Activated CD8-positive, alpha-beta memory T cell treated with anti-CD3 and anti-CD28 coated beads for 48 hours (primary cell): ENCODE results near the gene GNAO1.

Experiments
- DNase-seq, 3 experiments: peaks; one replicate each; pipeline ENCODE4 v3.0.0-alpha.2; 2020; ENCODE audit warnings: low read depth in 2 of 3, low spot score in 2 of 3

GNAO1 gene

DNA sequence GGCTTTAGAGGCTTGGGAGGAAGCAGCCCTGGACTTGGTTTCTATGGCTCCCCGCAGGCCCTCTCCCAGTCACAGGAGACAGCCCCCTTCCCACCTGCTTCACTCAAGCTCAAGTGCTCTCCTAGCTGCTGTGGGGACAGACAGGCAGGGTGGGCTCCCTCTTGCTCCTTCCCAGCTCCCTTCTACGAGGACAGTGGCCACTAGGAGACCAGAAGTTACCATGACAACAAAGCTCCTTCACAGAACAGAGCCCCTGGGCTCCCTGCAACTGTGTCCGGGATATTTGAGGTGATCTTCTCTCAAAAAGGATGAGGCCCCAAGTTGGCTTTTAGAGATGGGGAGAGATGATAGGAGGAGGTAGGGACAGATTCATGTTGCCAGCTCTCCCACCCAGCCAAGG, 117.7 kb downstream of the GNAO1 start:
- no peak for DNase-seq

- no peak for DNase-seq
These were observed 119.4 kb downstream of the GNAO1 start for GRCh38 chr16:56310690-56311089.

DNA sequence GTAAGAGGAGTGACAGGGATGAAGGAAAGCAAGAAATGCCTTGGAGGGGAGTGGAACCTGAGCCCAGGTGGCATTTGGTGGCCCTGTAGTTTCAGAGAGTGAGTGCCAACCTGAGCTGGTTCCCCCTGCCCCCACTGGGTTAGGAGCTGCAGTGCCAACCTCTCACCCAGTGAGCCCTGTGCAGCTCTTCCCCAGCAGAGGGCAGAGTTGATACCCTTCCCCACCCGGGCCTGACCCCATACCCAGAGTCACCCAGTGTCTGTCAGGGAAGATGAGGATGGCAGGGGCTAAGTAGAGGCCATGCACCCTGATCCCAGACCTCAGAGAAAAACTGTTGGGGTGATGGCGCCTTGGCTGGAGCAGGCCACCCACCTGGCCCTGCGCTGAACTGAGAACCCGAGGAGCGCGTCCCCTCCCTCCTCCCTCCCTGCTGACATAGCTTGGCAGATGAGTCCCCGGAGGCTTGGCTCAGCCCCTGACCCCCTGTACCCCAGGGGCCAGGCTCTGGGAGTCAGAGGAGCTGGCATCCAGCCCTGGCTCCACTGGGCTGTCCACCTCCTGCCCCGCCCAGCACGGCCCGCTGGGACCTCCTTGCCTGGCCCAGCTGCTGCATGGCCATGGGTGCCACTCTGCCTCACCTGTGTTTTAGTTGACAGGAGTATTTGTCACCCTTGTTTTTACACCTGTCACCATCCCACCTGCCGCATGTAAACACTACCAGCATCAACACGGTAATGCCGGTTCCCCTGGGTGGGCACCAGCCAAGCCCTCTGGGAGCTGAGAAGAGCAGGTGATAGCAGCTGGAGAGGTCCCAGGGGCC, 120.1 kb downstream of the GNAO1 start:
- no peak for DNase-seq

DNA sequence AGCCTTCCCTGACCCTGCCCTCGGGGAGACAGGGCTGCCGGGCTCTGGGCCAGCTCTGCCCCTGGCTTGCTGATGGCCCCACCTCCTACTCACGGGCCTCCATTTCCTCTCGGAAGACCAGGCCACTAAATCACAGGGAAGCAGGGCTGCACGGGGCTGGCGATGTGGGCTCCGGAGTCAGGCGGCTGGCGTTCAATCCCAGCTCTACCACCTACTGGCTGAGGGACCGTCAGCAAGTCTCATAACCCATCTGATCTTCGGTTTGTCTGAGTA, 120.7 kb downstream of the GNAO1 start:
- DNase-seq, result no peak

DNA sequence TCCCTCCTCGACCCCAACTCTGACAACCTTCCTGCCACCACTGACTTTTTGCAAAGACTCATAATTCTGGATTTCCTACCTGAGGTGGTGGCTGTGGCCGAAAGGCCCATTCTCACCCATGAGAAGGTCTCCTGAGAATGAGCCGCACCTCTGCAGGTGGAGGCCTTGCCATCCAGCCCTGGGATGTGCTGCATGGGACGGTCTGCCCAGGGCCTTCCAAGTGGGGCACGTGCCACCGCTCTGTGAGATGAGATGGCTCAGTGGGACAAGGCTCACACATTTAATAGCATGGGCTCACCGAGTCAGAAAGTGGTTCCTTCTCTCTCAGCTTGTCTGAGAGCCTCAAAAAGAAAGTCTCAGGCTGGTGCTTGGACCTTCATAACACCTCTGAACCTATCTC, 121.3 kb downstream of the GNAO1 start:
- DNase-seq, result no peak

DNA sequence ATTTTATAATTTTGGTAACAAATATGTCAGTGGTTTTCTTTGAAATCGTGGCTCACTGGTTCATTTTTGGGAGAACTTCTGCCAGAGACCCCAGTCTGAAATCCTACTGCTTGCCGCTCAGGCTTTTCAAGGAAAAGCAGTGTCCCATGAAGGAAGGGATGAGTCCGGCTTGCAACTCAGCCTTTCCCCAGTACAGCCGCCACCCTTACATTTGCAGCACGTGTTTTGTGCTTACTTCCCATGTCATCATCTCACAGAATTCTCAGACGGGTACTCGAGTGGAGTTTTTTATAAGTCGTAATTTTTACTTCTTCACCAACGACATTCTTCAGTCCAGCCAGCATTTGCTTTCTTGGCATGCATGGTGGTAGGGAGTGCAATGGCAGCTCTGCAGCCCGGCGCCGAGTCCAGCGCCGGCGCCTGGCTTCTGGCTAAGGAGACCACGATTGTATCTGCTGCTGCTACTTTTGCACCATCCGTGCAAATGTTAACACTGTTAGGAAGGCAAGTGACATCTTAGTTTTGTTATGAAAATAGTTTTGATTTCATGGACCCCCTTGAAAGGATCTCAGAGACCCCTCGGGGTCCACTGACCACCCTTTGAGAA, 123.1 kb downstream of the GNAO1 start:
- DNase-seq, result no peak

DNA sequence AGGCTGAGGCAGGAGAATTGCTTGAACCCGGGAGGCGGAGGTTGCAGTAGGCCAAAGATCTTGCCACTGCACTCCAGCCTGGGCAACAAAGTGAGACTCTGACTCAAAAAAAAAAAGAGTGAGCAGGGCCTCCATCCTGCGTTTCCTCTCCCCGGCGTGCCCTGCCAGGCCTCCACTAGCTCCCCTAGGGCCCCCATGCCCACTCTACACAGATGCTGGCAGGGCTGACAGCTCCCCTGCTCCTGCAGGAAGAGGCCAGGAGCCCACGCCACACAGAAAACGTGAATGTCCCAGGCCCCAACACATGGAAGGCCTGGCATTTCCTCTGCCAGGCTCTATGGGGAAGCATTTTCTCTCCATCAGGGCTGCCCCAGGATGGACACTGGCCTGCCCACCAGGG, 124.7 kb downstream of the GNAO1 start:
- no peak for DNase-seq

GRCh38 chr16:56316545-56316944, 125.3 kb downstream of the GNAO1 start:
- no peak for DNase-seq

DNA sequence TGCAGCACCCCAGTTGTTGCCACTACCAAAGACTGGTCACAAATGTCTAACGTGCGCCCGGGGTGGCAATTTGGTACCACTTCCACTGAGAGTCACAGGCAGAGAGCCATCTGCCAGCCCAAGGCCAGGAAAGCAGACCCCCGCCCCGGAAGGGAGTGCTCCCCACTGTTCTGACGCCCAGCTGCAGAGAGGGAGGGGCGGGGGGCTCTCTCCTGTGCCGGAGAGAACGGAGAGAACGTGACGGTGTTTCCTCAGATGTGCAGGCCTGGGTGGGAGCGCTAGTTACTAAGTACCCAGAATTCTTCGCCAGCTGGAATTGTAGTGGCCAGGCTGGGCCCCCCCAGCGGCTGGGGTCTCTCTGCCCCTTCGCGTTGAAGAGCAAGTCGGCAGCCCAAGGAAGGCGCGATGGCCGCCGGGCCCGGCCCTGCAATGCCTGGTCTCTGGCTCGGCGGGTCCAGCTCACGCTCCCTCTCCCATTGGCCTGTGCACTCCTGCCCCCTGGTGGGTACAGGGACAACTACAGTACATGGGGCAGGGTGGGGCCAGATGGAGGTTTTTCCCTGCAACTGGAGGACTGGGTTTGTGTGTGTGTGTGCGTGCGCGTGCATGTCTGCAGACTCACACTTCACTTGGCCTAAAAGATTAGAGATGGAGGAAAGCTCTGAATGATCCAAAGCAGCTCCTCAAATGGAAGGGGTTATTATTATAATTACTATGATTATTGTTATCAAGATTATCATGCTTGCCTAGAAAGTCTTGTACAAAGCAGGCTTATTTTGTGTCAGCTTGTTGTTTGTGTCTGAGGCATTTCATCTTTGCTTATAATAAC, 126.9 kb downstream of the GNAO1 start:
- DNase-seq, result peak; percentile 47 to 77 (median 63)

DNA sequence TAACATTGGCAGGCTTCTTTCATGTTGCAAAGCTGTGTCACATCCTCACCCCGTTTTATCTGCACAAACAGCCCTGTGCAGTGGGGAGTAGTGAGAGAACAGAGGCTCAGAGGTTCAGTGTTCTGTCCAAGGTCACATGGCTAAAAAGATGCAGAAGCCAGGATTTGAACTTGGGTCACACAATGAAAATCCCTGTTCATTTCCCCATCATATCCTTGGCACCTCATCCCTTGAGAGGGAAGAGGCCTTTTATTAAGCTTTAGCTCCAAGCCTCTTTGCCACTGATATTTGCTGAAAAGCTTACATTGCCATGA, 127.5 kb downstream of the GNAO1 start:
- no peak for DNase-seq

GRCh38 chr16:56319376-56319775, 128.1 kb downstream of the GNAO1 start:
- no peak for DNase-seq

DNA sequence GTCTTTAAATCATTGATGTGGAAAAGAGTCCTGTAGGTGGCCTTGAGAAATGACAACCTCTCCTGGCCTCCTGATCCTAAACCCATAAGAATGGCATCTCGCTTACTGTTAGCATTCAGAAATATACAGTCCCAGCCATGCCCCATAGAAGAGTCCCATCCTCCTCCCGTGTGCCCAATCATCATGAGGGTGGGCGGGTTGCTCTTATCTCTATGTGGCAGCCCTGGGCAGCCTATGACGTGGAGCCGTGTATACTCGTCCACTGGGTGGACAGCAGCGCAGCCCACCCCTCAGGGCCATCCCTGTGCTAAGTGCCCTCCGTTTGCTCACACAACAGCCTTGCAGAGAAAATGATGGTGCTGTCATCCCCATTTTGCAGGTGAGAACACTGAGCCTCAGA, 128.8 kb downstream of the GNAO1 start:
- DNase-seq, result no peak

DNA sequence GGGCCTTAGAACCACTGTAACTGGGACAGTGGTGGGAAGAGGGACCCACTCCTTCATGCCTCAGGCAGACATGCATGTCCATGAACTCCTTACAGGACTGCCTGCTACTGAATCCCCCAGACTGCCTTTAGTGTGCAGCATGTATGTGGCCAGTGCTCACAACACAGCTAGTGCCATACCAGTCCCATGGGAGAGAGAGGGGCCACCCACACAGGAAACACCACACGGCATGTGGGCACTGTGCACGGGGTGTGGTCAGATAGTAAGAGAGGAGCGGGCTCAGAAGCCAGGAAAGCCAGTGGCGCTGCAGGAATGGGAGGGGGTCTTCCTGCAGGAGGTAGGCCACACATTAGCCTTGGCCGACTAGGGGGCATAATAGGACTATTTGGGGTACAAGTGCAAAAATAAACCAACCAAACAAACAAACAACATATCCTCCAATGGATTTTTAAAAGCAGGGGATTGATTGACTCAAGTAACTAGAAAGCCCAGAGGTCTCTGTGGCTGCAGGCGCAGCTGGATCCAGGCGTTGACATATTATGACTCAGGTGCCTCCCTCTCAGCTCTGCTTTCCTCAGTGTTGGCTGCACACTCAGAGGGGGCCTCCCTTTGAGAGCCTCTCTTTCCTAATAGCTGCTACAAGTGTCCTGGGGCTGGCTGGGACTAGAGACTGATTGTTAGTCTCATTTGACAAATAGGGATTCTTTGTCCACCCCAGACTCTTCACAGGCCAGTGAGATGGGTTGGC, 129.7 kb downstream of the GNAO1 start:
- DNase-seq, result no peak

DNA sequence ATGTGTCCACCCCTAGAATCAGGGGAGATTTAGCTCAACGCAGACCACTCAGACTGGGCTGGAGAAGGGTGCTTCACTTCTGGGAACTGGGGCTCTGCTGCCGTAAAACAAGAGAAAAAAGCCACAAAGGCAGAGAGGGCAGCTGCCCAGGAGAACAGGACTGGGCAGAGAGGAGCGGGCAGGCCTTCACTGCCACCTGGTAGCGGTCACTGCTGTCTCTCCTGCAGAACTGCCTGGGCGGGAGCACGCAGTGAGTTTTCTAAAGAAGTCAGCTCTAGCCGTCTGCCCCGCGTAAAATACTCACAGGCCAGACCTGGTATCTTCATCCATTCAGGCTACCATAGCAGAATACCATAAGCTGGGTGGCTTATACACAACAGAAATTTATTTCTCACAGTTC, 130.3 kb downstream of the GNAO1 start:
- no peak for DNase-seq

GRCh38 chr16:56324406-56324805, 133.1 kb downstream of the GNAO1 start:
- no peak for DNase-seq

- DNase-seq, result no peak
These were observed 134.7 kb downstream of the GNAO1 start for GRCh38 chr16:56325956-56326355.

GRCh38 chr16:56327071-56327928, 136.0 kb downstream of the GNAO1 start:
- DNase-seq, result no peak

DNA sequence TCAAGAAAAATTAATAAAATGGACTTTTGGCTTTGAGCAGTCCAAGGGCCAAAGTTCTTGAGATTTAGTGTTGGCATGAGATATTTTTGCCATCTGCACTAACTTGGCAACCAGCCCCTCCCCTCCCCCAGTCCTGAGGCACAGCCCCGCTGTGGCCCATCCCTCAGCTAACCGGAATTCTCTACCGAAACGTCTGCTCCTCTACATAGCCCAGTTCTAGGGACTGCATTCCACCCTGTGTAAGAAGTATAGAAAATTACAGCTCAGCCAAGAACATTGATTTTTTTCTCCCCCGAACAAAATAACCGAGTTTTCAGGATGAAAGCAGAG, 136.6 kb downstream of the GNAO1 start:
- DNase-seq, result no peak

DNA sequence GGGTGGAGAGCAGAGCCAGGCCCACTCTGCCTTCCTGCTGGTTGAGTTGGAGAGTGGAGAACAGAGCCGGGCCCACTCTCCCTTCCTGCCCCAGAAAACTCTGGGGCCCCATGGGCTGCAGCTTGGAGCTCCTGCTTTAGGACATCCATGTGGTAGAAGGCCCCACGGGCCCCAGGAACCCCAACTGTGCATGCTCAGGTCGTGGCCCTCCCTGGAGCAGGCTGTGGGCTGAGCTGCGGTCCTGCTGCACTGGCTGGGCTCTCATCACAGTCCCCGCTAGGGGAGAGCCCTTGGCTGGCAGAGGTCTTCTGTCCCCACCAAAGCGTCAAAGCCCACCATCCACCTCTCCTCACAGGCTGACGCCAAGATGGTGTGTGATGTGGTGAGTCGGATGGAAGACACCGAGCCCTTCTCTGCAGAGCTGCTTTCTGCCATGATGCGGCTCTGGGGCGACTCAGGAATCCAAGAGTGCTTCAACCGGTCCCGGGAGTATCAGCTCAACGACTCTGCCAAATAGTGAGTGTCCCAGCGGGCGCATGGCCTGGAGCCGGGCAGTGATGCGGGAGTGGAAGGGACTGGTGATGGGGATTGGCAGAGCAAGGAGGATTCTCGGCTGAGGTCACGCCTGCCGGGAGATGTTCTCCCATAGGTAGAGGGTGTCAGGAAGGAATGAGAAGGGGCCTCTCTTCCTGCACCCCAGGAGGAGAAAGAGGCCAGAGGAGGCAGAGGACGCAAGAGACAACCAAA, 137.2 kb downstream of the GNAO1 start:
- DNase-seq, result no peak

GRCh38 chr16:56329887-56330286, 138.6 kb downstream of the GNAO1 start:
- no peak for DNase-seq
